ENCODE measurements around the gene SART3. TPM values are rescaled to one million over a fixed set of nuclear protein-coding genes. Genes with fewer than 3 reads are reported as not detected.

SART3 gene
- total RNA-seq, 4 donors from 2014 or later = 28.7 to 71.8 (median 53.2) TPM

- Histone ChIP-seq H3K27ac (peak overlapping the region; percentile 21 to 61 (median 50)), H3K36me3 (peaks cover 0 to 66% of the 10 kb centered on the region in 2 donors), H3K4me1 (peaks cover 0 to 67% (median 3%) of the 10 kb centered on the region in 3 donors), H3K4me3 (no peak overlapping the region), H3K9me3 (no peaks in the 10 kb centered on the region), H3K27me3 (no peaks in the 10 kb centered on the region)
- 40 to 90% methylated on average over 1 to 3 of the region's 4 CpGs for WGBS, 2 donors (ENCODE audit: low coverage in 1 of 2)
- ATAC-seq = no peak
- TF ChIP-seq POLR2A (IDR thresholded peaks at IDR 0.05) = no peak
- TF ChIP-seq EP300 (IDR thresholded peaks at IDR 0.05) = no peak
- no peak for TF ChIP-seq CTCF (IDR thresholded peaks at IDR 0.05)
- no peak for TF ChIP-seq POLR2AphosphoS5 (IDR thresholded peaks at IDR 0.05)
Measured at GRCh38 chr12:108566452-108566851, 5.5 kb upstream of the SART3 start.

GRCh38 chr12:108565976-108566375, 5.0 kb upstream of the SART3 start:
- no peak for ATAC-seq
- peak overlapping the region; percentile 21 to 61 (median 50) for H3K27ac ChIP-seq
- H3K4me1 ChIP-seq = peaks cover 0 to 62% (median 3%) of the 10 kb centered on the region in 3 donors
- H3K36me3 ChIP-seq = peaks cover 0 to 66% of the 10 kb centered on the region in 2 donors
- no peaks in the 10 kb centered on the region for H3K9me3 ChIP-seq
- H3K27me3 ChIP-seq = no peaks in the 10 kb centered on the region
- WGBS, 2 donors (ENCODE audit: low coverage in 1 of 2) = 20% methylated on average over 1 of the region's 2 CpGs; no CpG with 5 or more reads in 1 of the 2 donors
- no peak overlapping the region for H3K4me3 ChIP-seq
- TF ChIP-seq POLR2A (IDR thresholded peaks at IDR 0.05) (no peak), EP300 (IDR thresholded peaks at IDR 0.05) (no peak), CTCF (IDR thresholded peaks at IDR 0.05) (no peak), POLR2AphosphoS5 (IDR thresholded peaks at IDR 0.05) (peak; percentile 52)

- Histone ChIP-seq H3K4me3 (no peak overlapping the region), H3K36me3 (peaks cover 0 to 63% of the 10 kb centered on the region in 2 donors), H3K4me1 (peaks cover 0 to 63% (median 4%) of the 10 kb centered on the region in 3 donors), H3K9me3 (no peaks in the 10 kb centered on the region), H3K27me3 (no peaks in the 10 kb centered on the region), H3K27ac (peak overlapping the region in 3 of 4 donors; percentile 41 to 94 (median 93))
- TF ChIP-seq POLR2AphosphoS5 (IDR thresholded peaks at IDR 0.05) (no peak), CTCF (IDR thresholded peaks at IDR 0.05) (no peak), POLR2A (IDR thresholded peaks at IDR 0.05) (no peak), EP300 (IDR thresholded peaks at IDR 0.05) (no peak)
- ATAC-seq = no peak
- WGBS, 2 donors (ENCODE audit: low coverage in 1 of 2) = 66 to 87% methylated on average over 3 of the region's 3 CpGs
Measured at GRCh38 chr12:108565146-108565545, 4.2 kb upstream of the SART3 start.

- Histone ChIP-seq H3K27me3 (no peaks in the 10 kb centered on the region), H3K9me3 (no peaks in the 10 kb centered on the region), H3K4me3 (no peak overlapping the region), H3K36me3 (peaks cover 0 to 59% of the 10 kb centered on the region in 2 donors), H3K4me1 (peaks cover 3 to 67% (median 8%) of the 10 kb centered on the region in 3 donors), H3K27ac (peak overlapping the region in 3 of 4 donors; percentile 41 to 94 (median 93))
- TF ChIP-seq EP300 (IDR thresholded peaks at IDR 0.05) (no peak), POLR2AphosphoS5 (IDR thresholded peaks at IDR 0.05) (no peak), POLR2A (IDR thresholded peaks at IDR 0.05) (no peak), CTCF (IDR thresholded peaks at IDR 0.05) (no peak)
- ATAC-seq = no peak
Measured at GRCh38 chr12:108564724-108565123, 3.8 kb upstream of the SART3 start.

- WGBS, 2 donors (ENCODE audit: low coverage in 1 of 2) = 0% methylated on average over 1 of the region's 1 CpG
- Histone ChIP-seq H3K36me3 (peaks cover 0 to 49% of the 10 kb centered on the region in 2 donors), H3K9me3 (no peaks in the 10 kb centered on the region), H3K4me3 (peak overlapping the region; percentile 84 to 91), H3K4me1 (peaks cover 4 to 76% (median 16%) of the 10 kb centered on the region in 3 donors), H3K27me3 (no peaks in the 10 kb centered on the region), H3K27ac (peak overlapping the region in 3 of 4 donors; percentile 93 to 95 (median 94))
- no peak for TF ChIP-seq POLR2AphosphoS5 (IDR thresholded peaks at IDR 0.05)
- no peak for TF ChIP-seq EP300 (IDR thresholded peaks at IDR 0.05)
- no peak for TF ChIP-seq POLR2A (IDR thresholded peaks at IDR 0.05)
- TF ChIP-seq CTCF (IDR thresholded peaks at IDR 0.05) = no peak
- ATAC-seq = no peak
Measured at GRCh38 chr12:108563804-108564151, 2.8 kb upstream of the SART3 start.

Measured in gastroesophageal sphincter (tissue), 4 donors.